ENCODE results near the gene RANBP1. TPM values are rescaled to one million over a fixed set of nuclear protein-coding genes. Genes with fewer than 3 reads are reported as not detected.

The RANBP1 gene
- total RNA-seq, 2 experiments from 2014 or later: 68.1 to 72.1 TPM

GRCh38 chr22:20109411-20110358 is 6.2 kb upstream of the RANBP1 start:
- Histone ChIP-seq H3K9me3 (ENCODE audit: control insufficient read depth in 1 of 2, insufficient read depth in 1 of 2, low read length in 2 of 2) (peaks cover 0 to 3% of the 10 kb centered on the region in 2 experiments), H3K27me3 (ENCODE audit: control insufficient read depth in 1 of 2, insufficient read depth in 2 of 2, low read length in 2 of 2) (peaks cover 0 to 2% of the 10 kb centered on the region in 2 experiments), H3K36me3 (ENCODE audit: insufficient read depth, low read length) (peaks cover 91% of the 10 kb centered on the region), H3K4me3 (ENCODE audit: low read length) (no peak overlapping the region), H3K4me1 (ENCODE audit: insufficient read depth, low read length) (peaks cover 26% of the 10 kb centered on the region), H3K27ac (ENCODE audit: low read depth in 1 of 2, low read length in 2 of 2) (no peak overlapping the region)
- ATAC-seq (ENCODE audit: poor library complexity): no peak
- TF ChIP-seq CTCF (IDR thresholded peaks at IDR 0.05): no peak
- no peak for DNase-seq
- Mint-ChIP-seq H3K9me3 (no peaks in the 10 kb centered on the region), H3K27me3 (no peaks in the 10 kb centered on the region), H3K4me3 (no peak overlapping the region), H3K36me3 (ENCODE audit: low read depth) (peaks cover 63% of the 10 kb centered on the region), H3K27ac (no peak overlapping the region), H3K4me1 (ENCODE audit: low read depth) (peaks cover 5% of the 10 kb centered on the region)
- CTCF ChIA-PET: no interaction called here
- intact Hi-C loops (cut with DNase I, micrococcal nuclease): loop anchor here in 1 of 2 experiments (5.0 to 10.0 kb wide), 4 partner anchors 137 to 815 kb away; partner anchors contain the start of genes CLTCL1, GNB1L, RTL10 and ZNF74
- POLR2A ChIA-PET: interaction anchor here (1.7 kb wide), 1 partner anchor 9 kb away, joined by 7 read pairs; no protein-coding TSS in a partner anchor

- Mint-ChIP-seq H3K4me3 (peak overlapping the region; percentile 15), H3K36me3 (ENCODE audit: low read depth) (peaks cover 64% of the 10 kb centered on the region), H3K4me1 (ENCODE audit: low read depth) (peaks cover 10% of the 10 kb centered on the region), H3K27ac (peak overlapping the region; percentile 69), H3K9me3 (no peaks in the 10 kb centered on the region), H3K27me3 (no peaks in the 10 kb centered on the region)
- ATAC-seq (ENCODE audit: poor library complexity) (no peak), DNase-seq (no peak)
- ChIA-PET POLR2A (interaction anchor here (1.7 kb wide), 1 partner anchor 9 kb away, joined by 7 read pairs; no protein-coding TSS in a partner anchor), CTCF (interaction anchor here (0.6 to 2.7 kb wide), 5 partner anchors 9 to 161 kb away, joined by 3 to 6 read pairs (median 4); no protein-coding TSS in a partner anchor)
- Histone ChIP-seq H3K27me3 (ENCODE audit: control insufficient read depth in 1 of 2, insufficient read depth in 2 of 2, low read length in 2 of 2) (peaks cover 0 to 5% of the 10 kb centered on the region in 2 experiments), H3K27ac (ENCODE audit: low read depth in 1 of 2, low read length in 2 of 2) (no peak overlapping the region), H3K36me3 (ENCODE audit: insufficient read depth, low read length) (peaks cover 92% of the 10 kb centered on the region), H3K9me3 (ENCODE audit: control insufficient read depth in 1 of 2, insufficient read depth in 1 of 2, low read length in 2 of 2) (peaks cover 0 to 7% of the 10 kb centered on the region in 2 experiments), H3K4me3 (ENCODE audit: low read length) (no peak overlapping the region), H3K4me1 (ENCODE audit: insufficient read depth, low read length) (peaks cover 34% of the 10 kb centered on the region)
- intact Hi-C loops (cut with DNase I, micrococcal nuclease): loop anchor here in 1 of 2 experiments (5.0 to 10.0 kb wide), 3 partner anchors 138 to 284 kb away; partner anchors contain the start of genes GNB1L, RTL10 and ZNF74
- no peak for TF ChIP-seq CTCF (IDR thresholded peaks at IDR 0.05)
These were observed 5.4 kb upstream of the RANBP1 start for GRCh38 chr22:20110359-20110985.

GRCh38 chr22:20111045-20111688 is 4.7 kb upstream of the RANBP1 start:
- Histone ChIP-seq H3K36me3 (ENCODE audit: insufficient read depth, low read length) (peaks cover 90% of the 10 kb centered on the region), H3K27ac (ENCODE audit: low read depth in 1 of 2, low read length in 2 of 2) (no peak overlapping the region), H3K4me3 (ENCODE audit: low read length) (no peak overlapping the region), H3K9me3 (ENCODE audit: control insufficient read depth in 1 of 2, insufficient read depth in 1 of 2, low read length in 2 of 2) (peaks cover 0 to 7% of the 10 kb centered on the region in 2 experiments), H3K27me3 (ENCODE audit: control insufficient read depth in 1 of 2, insufficient read depth in 2 of 2, low read length in 2 of 2) (peaks cover 0 to 5% of the 10 kb centered on the region in 2 experiments), H3K4me1 (ENCODE audit: insufficient read depth, low read length) (peaks cover 41% of the 10 kb centered on the region)
- DNase-seq (peak in 3 of 14 experiments; percentile 35 to 76 (median 65)), ATAC-seq (ENCODE audit: poor library complexity) (peak; percentile 70)
- no peaks in the 10 kb centered on the region for H3K27me3 Mint-ChIP-seq
- intact Hi-C loops (cut with DNase I, micrococcal nuclease): loop anchor here in 1 of 2 experiments (5.0 to 10.0 kb wide), 3 partner anchors 139 to 284 kb away; partner anchors contain the start of genes GNB1L, RTL10 and ZNF74
- no peak overlapping the region for H3K4me3 Mint-ChIP-seq
- peaks cover 11% of the 10 kb centered on the region for H3K4me1 Mint-ChIP-seq (ENCODE audit: low read depth)
- peak overlapping the region; percentile 69 for H3K27ac Mint-ChIP-seq
- peaks cover 65% of the 10 kb centered on the region for H3K36me3 Mint-ChIP-seq (ENCODE audit: low read depth)
- TF ChIP-seq CTCF (IDR thresholded peaks at IDR 0.05): peak; percentile 46
- ChIA-PET POLR2A (interaction anchor here (1.7 kb wide), 1 partner anchor 10 kb away, joined by 7 read pairs; no protein-coding TSS in a partner anchor), CTCF (interaction anchor here (0.6 to 2.7 kb wide), 7 partner anchors 10 to 161 kb away, joined by 3 to 6 read pairs (median 4); no protein-coding TSS in a partner anchor)
- no peaks in the 10 kb centered on the region for H3K9me3 Mint-ChIP-seq
